GM10266 (cell line): ENCODE measurements around the gene ELAPOR2.
"Not testable (repeated sequence)": the region's sequence is repeated elsewhere in the genome, so short reads cannot be mapped to it uniquely, and the experiment has no call there.

Experiments
- DNase-seq: peaks from one replicate; pipeline ENCODE4 v3.0.0; 2012; ENCODE audit errors: extremely low spot score
- TF ChIP-seq, protein P1 (sequence below): IDR thresholded peaks from 2 replicates; pipeline ENCODE4 v1.5.1; 2012; ENCODE audit warnings: mild to moderate bottlenecking, low read depth; ENCODE audit not compliant: control insufficient read depth, insufficient read depth; ENCODE audit errors: missing control alignments

The ELAPOR2 gene

GRCh38 chr7:87060288-87060537 is 759 bp upstream of the ELAPOR2 start:
- DNase-seq = no peak
- TF ChIP-seq, protein P1, sequence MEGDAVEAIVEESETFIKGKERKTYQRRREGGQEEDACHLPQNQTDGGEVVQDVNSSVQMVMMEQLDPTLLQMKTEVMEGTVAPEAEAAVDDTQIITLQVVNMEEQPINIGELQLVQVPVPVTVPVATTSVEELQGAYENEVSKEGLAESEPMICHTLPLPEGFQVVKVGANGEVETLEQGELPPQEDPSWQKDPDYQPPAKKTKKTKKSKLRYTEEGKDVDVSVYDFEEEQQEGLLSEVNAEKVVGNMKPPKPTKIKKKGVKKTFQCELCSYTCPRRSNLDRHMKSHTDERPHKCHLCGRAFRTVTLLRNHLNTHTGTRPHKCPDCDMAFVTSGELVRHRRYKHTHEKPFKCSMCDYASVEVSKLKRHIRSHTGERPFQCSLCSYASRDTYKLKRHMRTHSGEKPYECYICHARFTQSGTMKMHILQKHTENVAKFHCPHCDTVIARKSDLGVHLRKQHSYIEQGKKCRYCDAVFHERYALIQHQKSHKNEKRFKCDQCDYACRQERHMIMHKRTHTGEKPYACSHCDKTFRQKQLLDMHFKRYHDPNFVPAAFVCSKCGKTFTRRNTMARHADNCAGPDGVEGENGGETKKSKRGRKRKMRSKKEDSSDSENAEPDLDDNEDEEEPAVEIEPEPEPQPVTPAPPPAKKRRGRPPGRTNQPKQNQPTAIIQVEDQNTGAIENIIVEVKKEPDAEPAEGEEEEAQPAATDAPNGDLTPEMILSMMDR = no peak

GRCh38 chr7:87058744-87059524 is 520 bp downstream of the ELAPOR2 start:
- peak; percentile 25 for DNase-seq
- TF ChIP-seq, protein P1 = no peak

DNA sequence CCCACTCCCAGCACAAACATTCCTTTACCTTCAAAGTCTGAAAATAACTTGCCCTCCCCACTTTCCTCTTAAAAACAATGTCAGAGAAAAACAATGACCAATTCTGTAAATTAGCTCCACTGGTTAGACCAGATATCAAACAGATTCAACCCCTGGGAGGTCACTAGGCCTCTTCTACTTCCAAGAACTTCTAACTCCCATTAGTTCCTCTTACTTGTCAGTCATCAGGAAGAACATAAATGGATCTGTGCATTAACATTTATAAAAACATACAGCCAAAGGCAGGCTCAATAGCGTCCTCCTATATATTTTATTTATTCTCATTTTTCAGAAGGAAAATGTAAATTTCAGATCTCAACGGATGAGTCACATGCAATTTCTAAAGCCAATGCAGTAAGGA is 2.2 kb downstream of the ELAPOR2 start:
- DNase-seq = no peak
- TF ChIP-seq, protein P1 = no peak

- TF ChIP-seq, protein P1 = no peak
- DNase-seq = no peak
These were observed 3.1 kb downstream of the ELAPOR2 start for GRCh38 chr7:87056346-87056745.

- TF ChIP-seq, protein P1 = no peak
- DNase-seq = no peak
These were observed 10.6 kb downstream of the ELAPOR2 start for GRCh38 chr7:87048839-87049238.

GRCh38 chr7:87046456-87046855 is 13.0 kb downstream of the ELAPOR2 start:
- no peak for DNase-seq
- TF ChIP-seq, protein P1 = no peak

DNA sequence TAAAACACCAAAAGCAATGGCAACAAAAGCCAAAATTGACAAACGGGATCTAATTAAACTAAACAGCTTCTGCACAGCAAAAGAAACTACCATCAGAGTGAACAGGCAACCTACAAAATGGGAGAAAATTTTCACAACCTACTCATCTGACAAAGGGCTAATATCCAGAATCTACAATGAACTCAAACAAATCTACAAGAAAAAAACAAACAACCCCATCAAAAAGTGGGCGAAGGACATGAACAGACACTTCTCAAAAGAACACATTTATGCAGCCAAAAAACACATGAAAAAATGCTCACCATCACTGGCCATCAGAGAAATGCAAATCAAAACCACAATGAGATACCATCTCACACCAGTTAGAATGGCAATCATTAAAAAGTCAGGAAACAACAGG is 14.7 kb downstream of the ELAPOR2 start:
- not testable (repeated sequence) for DNase-seq

DNA sequence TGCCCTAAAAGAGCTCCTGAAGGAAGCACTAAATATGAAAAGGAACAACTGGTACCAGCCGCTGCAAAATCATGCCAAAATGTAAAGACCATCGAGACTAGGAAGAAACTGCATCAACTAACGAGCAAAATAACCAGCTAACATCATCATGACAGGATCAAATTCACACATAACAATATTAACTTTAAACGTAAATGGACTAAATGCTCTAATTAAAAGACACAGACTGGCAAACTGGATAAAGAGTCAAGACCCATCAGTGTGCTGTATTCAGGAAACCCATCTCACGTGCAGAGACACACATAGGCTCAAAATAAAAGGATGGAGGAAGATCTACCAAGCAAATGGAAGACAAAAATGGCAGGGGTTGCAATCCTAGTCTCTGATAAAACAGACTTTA is 17.9 kb downstream of the ELAPOR2 start:
- not testable (repeated sequence) for DNase-seq

GRCh38 chr7:87039691-87040299 is 19.7 kb downstream of the ELAPOR2 start:
- DNase-seq = not testable (repeated sequence)
